GM12873 (cell line): ENCODE data around the gene SNW1.
A peak's percentile ranks its signal among the peaks of the same experiment; 100 is the strongest.

Source experiments
- TF ChIP-seq, protein P1 (sequence below): IDR thresholded peaks from 2 replicates; pipeline ENCODE4 v1.5.1; 2012; ENCODE audit warnings: low read depth, mild to moderate bottlenecking, moderate library complexity, low read length, control low read depth; ENCODE audit not compliant: insufficient read depth; ENCODE audit errors: missing control alignments

The SNW1 gene

DNA sequence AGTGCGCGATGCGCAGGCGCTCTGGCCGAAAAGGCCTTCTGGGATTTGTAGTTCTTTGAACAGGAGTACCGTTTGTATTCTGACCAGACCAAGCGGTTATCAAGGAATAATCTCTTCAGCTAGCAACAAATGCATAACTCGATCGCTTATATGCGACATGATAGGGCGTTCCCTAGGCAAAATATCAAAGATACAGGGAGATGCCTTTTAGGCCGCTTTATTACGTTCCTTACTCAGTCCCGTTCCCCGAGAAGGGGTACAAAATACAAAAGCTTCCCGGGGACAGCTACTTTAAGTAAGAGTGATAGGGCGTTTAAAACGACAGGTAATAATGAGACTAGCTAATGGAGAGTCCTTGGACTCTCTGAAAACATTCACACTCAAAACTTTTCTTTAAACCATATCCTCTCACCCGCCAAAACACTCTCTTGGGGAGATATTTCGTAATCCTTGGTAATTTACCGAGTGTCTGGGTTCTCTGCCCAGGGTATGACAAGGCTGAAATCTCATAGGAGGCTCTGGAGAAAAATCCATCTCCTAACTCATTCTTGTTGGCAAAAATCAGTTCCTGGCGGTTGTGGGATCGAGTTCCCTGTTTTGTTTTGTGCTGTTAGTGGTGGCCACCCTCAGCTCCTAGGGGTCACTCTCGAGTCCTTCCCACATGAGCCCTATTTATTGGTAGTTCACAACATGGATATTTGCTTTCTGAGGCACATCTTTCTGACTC lies 412 bp upstream of the SNW1 start:
- TF ChIP-seq, protein P1, sequence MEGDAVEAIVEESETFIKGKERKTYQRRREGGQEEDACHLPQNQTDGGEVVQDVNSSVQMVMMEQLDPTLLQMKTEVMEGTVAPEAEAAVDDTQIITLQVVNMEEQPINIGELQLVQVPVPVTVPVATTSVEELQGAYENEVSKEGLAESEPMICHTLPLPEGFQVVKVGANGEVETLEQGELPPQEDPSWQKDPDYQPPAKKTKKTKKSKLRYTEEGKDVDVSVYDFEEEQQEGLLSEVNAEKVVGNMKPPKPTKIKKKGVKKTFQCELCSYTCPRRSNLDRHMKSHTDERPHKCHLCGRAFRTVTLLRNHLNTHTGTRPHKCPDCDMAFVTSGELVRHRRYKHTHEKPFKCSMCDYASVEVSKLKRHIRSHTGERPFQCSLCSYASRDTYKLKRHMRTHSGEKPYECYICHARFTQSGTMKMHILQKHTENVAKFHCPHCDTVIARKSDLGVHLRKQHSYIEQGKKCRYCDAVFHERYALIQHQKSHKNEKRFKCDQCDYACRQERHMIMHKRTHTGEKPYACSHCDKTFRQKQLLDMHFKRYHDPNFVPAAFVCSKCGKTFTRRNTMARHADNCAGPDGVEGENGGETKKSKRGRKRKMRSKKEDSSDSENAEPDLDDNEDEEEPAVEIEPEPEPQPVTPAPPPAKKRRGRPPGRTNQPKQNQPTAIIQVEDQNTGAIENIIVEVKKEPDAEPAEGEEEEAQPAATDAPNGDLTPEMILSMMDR, result peak; percentile 26

DNA sequence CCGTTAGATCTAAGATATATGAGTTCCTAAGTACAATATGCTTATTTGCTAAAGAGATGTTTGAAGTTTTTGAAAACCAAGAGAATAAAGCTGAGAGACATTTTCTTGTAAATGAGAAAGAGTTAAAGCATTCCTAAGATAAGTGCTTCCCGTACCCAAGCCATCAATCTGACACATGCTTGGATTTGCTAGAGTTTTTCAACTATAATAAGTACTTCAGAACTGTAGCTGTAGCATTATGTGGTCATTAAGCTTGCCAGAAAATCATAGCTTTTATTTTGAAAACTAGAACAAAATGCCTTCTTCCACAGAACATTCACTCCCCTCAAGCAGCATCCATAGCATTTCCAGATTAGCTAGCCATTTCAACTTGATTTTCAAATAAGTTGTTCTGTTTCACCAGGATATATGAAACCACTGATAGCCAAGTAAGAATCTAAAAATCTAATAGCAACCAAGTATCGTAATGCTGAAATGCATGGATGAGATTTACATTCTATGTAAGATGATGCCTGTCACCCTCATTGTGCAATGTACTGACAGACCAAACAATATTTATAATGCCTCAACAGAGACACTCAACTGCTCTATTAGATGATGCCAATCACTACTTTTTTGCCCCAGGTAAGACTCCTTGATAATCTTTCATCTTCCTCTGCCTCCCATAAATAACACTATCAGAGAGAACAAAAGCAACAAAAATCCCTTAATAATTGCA lies 8.0 kb downstream of the SNW1 start:
- TF ChIP-seq, protein P1, result no peak

GRCh38 chr14:77752266-77752665 lies 8.7 kb downstream of the SNW1 start:
- TF ChIP-seq, protein P1, result no peak

GRCh38 chr14:77746064-77746702 lies 14.8 kb downstream of the SNW1 start:
- TF ChIP-seq, protein P1, result no peak

- TF ChIP-seq, protein P1, result no peak
Measured at GRCh38 chr14:77741438-77741837, 19.5 kb downstream of the SNW1 start.

GRCh38 chr14:77738559-77739250 lies 22.3 kb downstream of the SNW1 start:
- TF ChIP-seq, protein P1, result no peak
